Lower leg skin (tissue), 4 donors: Measurements from ENCODE around the gene SAP30L. TPM values are rescaled to one million over a fixed set of nuclear protein-coding genes. Genes with fewer than 3 reads are reported as not detected.

Experiments
- DNase-seq, 2 donors: peaks; one replicate each; pipeline ENCODE4 v3.0.0-alpha.2; 2019; ENCODE audit warnings: low spot score in 2 of 2
- H3K4me3 ChIP-seq: fragments of 200-600 bp; sonication (generic); 2 replicates; pipeline ENCODE4 v1.5.1; 2017; ENCODE audit warnings: mild to moderate bottlenecking, low read depth; ENCODE audit not compliant: poor library complexity, severe bottlenecking
- POLR2A ChIP-seq, 2 donors: fragments of 450-650 bp; IDR thresholded peaks; one replicate each; pipeline ENCODE4 v1.6.1; 2016 to 2017; ENCODE audit warnings: antibody characterized with exemption in 2 of 2, mild to moderate bottlenecking in 1 of 2, moderate library complexity in 1 of 2
- WGBS, 2 donors: methylation state at CpG; one replicate each; pipeline ENCODE4 v1.1.5; 2018; 5-methylcytosine and 5-hydroxymethylcytosine counted together
- intact Hi-C: fragments of 100-400 bp; cut with DNase I; formaldehyde crosslinking; loops from one replicate; pipeline ENCODE4 v1.15.0; 2023; ENCODE audit warnings: low total_unique reads
- total RNA-seq, 4 donors: library from RNA; depleted of rRNA; stranded (reverse); fragments of >200 nt; gene quantifications; one replicate each; pipeline ENCODE4 v1.1.0, GENCODE V29; 2016
- TF ChIP-seq, protein P1 (sequence below), 3 donors: fragments of 450-650 bp; IDR thresholded peaks; one replicate each; pipeline ENCODE4 v1.5.1; 2016; ENCODE audit warnings: antibody characterized with exemption in 3 of 3, mild to moderate bottlenecking in 3 of 3, moderate library complexity in 2 of 3

The SAP30L gene
- total RNA-seq, 4 donors from 2014 or later: 28.3 to 54.4 (median 39.9) TPM

DNA sequence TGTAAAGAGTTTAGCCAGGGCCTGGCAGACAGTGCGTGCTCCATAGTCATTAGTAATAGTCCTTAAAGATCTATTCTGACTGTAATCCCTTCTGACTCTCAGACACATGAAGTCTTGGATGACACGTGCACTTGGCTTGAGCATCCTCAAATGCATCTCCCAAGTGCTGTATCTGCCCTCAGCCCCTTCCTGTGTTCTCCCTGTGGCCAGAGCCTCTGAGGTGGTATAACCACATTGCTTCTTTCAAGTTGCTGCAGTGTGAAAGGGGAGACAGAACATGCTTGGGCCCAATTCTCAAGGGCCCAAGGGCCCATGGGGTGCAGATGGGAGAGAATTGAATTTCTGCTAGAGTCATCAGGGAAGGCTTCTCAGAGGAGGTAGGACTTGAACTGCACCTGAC, 62.3 kb downstream of the SAP30L start:
- DNase-seq: no peak
- 90 to 93% methylated on average over 2 of the region's 2 CpGs for WGBS, 2 donors
- intact Hi-C loops: no loop called here
- H3K4me3 ChIP-seq: no peak overlapping the region
- TF ChIP-seq, protein P1, sequence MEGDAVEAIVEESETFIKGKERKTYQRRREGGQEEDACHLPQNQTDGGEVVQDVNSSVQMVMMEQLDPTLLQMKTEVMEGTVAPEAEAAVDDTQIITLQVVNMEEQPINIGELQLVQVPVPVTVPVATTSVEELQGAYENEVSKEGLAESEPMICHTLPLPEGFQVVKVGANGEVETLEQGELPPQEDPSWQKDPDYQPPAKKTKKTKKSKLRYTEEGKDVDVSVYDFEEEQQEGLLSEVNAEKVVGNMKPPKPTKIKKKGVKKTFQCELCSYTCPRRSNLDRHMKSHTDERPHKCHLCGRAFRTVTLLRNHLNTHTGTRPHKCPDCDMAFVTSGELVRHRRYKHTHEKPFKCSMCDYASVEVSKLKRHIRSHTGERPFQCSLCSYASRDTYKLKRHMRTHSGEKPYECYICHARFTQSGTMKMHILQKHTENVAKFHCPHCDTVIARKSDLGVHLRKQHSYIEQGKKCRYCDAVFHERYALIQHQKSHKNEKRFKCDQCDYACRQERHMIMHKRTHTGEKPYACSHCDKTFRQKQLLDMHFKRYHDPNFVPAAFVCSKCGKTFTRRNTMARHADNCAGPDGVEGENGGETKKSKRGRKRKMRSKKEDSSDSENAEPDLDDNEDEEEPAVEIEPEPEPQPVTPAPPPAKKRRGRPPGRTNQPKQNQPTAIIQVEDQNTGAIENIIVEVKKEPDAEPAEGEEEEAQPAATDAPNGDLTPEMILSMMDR (IDR thresholded peaks at IDR 0.05): no peak
- TF ChIP-seq POLR2A (IDR thresholded peaks at IDR 0.05): no peak

DNA sequence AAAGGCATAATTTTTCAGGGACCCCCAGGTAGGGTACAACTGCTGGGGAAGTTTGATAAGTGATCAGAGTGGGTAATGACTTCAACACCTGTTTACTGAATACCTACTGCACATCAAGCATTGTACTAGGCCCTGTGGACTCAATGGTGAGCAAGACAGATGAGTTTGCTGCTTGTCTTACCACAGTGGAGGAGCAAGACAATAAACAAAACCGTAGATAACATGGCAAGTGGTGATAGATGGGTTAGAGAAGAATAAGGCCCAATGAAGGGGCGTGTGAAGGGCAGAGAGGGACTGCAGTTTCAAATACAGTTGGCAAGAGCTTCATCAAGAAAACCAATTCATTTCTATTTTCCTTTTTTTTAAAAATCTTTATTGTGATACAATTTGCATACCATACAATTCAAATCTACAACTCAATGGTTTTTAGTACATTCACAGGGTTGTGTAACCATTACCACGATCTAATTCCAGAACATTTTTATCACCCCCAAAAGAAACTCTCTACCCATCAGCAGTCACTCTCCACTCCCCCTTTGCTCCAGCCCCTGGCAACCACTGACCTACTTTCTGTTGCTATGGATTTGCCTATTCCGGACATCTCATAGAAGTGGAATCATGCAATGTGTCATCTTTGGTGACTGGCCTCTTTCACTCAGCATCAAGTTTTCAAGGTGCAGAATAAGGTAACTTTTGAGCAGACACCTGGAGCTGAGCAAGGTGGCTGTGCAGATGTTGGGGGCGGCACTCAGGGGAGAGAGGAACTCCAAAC, 64.2 kb downstream of the SAP30L start:
- whole genome bisulfite sequencing, 2 donors: 67 to 73% methylated on average over 5 of the region's 5 CpGs
- no peak overlapping the region for H3K4me3 ChIP-seq
- no peak for DNase-seq
- intact Hi-C loops: no loop called here
- TF ChIP-seq, protein P1 (IDR thresholded peaks at IDR 0.05): no peak
- TF ChIP-seq POLR2A (IDR thresholded peaks at IDR 0.05): no peak

Other genes starting within 250 kb of the SAP30L start
- not detected for gene HAND1, start 32.2 kb downstream of the SAP30L start, total RNA-seq